HG02970 (cell line): Measurements from ENCODE around the gene EDARADD.
"Not testable (repeated sequence)": the region's sequence is repeated elsewhere in the genome, so short reads cannot be mapped to it uniquely, and the experiment has no call there.

ENCODE experiments used
- ATAC-seq: cut with Tn5 transposase; IDR thresholded peaks from one replicate; pipeline ENCODE4 v1.9.1; 2021; ENCODE audit warnings: mild to moderate bottlenecking, moderate library complexity, moderate number of reproducible peaks; ENCODE audit not compliant: unreplicated experiment, low FRiP score

Gene EDARADD

DNA sequence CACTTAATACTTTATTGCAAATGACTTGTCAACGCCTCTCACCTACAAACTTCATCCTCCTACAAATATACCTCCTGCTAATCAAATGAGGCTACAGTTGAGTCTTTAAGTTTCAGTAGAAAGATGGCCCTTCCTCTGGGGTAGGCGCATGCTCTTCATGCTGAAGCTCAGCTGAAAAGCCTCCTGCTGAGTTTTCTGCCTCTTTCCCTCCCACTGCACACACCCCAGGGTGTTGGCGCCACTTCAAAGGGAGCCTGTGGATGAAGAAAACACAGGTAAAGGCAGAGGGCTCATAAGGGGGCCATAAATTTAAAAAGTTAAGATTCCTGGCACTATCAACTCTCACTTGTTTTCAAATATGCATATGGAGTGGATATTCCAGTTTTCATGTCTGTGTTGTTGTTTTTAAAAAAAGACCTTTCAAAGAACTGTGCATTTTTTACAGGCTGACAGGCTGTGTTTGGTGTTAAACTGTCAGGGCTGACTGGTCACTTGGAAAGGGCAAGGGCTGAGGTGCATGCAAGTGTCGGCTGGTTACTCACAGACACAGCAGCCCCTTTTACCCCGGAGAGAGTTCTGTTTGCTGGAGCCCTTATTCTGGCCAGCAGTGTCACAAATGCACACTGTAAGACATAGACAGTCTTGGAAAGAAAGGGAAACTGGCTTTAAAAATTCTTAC, 86.8 kb downstream of the EDARADD start:
- no peak for ATAC-seq

DNA sequence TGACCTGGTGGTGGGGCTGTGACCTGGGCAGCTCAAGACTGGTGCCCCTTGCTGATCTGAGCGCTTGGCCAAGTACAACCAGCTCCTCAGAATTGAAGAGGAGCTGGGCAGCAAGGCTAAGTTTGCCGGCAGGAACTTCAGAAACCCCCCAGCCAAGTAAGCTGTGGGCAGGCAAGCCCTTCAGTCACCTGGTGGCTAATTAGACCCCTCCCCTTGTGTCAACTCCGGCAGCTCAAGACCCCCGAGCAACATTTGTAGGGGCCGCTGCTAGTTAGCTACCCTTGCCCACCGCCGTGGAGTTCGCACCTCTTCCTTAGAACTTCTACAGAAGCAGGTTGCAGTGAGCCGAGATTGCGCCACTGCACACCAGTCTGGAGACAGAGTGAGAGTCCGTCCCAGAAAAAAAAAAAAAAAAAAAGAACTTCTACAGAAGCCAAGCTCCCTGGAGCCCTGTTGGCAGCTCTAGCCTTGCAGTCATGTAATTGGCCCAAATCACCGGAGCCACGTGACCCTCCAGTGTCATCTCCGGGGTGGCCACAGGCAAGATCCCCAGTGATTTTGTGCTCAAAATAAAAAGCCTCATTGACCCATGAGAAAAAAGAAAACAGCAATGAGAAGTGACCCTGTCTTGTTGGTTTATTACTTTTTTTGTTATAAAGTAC, 90.4 kb downstream of the EDARADD start:
- no peak for ATAC-seq

DNA sequence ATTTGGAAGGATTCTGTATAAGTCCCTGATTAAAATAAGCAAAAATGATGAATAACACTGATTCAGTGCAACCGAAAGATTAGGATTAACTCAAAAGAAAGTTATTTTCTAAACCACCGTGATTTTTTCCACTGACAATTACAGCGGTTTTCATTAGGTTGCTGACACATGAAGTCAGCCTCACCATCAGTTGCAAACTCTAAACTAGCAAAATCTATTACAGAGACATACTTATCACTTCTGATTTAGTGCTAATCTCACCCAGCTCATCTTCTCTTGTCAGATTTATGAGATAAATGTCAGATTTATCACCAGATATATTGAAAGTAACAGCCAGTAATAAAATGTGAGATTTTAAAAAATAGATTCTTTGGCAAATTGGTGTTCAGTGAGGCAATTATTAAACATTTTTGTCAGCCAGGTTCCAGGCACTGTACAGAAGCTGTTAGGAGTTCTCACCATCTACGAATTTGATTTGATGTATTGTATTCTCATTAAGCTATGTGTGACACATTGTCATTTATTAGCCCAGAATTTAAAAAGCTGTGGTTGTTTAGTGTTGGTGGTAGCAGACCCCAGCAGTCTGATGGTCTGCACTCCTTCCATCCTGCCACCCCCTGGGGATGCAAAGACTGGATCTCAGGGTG, 92.4 kb downstream of the EDARADD start:
- ATAC-seq, result no peak

DNA sequence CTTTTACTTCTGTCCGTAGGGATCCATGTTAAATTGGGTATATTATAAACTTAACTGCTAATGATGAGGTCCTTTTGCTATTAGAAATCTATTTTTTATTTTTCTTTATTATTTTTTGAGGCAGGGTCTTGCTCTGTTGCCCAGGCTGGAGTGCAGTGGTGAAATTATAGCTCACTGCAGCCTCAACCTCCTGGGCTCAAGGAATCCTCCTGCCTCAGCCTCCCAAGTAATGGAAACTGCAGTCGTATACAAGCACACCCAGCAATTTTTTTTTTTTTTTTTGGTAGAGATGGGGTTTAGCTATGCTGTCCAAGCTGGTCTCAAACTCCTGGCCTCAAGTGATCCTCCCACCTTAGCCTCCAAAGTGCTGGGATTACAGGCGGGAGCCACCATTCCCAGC, 95.1 kb downstream of the EDARADD start:
- not testable (repeated sequence) for ATAC-seq

DNA sequence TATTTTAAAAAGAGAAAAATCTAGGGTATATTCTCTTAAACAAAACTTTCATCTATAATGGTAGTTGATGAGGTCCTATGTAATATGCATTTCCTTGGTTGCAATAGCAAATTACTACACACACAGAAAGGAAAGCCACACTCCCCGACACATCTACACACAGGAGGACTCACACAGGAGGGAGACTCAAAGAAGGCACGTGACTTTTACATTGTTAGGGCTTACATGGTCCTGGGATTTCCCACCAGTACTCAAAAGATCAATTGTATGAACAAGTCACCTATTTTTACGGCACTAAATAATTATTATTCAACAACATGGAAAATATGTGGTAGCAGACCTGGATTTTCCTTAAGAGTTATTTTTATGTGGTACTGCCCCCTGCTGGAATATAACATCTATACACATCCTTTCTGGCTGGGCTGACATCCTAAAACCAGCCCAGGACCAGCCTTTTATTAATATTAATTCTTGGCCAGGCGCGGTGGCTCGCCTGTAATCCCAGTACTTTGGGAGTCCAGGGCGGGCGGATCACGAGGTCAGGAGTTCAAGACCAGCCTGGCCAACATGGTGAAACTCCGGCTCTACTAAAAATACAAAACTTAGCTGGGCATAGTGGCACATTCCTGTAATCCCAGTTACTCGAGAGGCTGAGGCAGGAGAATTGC, 95.8 kb downstream of the EDARADD start:
- no peak for ATAC-seq

DNA sequence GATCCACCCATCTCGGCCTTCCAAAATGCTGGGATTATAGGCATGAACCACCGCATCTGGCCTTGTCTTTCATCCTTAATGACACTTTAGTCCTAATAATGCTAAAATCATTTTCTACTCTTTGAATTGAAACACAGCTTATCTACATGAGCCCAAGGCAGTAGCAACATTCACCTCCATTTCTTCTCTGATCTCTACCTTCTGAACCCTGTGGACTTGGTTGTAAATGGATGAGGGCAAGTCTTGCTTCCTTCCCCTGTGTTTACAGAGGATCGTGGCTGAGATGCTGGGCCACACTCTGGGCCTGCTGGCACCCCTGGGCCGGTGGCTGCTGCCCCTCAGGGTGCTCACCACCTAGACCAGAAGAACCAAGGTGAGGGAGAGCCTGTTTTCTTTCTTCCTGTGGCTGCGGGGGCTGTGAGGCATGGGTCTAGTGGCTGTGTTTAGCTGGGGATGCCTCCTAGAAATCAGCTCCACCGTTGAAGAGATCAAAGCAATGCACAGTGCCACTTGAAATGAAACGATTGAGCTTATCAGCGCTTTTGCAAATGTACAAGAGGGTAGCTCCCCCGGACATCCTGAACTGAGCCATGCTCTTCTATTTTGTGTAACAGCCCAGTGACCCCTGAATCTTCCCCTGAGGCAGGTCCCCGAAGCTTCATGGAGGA, 97.5 kb downstream of the EDARADD start:
- no peak for ATAC-seq

DNA sequence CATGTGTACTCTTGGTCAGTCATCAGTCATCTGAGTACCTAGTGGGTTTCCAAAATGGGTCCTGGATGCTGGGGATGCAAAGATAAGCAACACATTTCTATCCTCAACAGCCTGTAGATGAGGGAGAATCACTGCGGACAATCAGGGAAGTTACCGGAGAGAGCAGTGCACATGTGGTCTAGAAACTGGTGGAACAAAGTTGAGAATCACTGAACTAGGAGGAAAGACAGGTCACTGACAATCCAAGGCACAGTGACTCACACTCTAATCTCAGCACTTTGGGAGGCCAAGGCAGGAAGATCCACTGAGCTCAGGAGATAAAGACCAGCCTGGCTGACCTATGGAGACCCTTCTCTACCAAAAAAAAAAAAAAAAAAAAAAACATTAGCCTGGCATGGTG, 98.3 kb downstream of the EDARADD start:
- ATAC-seq, result no peak

DNA sequence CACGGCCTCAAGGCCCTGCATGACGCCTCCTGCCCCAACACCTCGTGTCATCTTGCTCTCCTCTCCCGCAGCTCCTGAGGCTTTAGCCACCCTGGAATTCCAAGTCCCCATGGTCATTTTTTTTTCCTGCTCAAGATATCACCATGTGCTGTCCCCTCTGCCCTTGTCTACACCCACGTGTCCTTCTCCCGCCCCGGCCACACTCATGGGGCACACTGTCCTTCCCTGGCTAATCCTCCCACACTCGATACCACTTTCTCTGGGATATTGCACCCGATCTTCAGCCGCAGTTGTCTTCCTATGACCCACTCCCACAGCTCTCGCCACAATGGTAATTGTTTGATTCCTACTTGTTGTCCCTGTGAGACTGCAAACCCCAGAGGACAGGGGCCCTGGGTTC, 100.0 kb downstream of the EDARADD start:
- no peak for ATAC-seq

DNA sequence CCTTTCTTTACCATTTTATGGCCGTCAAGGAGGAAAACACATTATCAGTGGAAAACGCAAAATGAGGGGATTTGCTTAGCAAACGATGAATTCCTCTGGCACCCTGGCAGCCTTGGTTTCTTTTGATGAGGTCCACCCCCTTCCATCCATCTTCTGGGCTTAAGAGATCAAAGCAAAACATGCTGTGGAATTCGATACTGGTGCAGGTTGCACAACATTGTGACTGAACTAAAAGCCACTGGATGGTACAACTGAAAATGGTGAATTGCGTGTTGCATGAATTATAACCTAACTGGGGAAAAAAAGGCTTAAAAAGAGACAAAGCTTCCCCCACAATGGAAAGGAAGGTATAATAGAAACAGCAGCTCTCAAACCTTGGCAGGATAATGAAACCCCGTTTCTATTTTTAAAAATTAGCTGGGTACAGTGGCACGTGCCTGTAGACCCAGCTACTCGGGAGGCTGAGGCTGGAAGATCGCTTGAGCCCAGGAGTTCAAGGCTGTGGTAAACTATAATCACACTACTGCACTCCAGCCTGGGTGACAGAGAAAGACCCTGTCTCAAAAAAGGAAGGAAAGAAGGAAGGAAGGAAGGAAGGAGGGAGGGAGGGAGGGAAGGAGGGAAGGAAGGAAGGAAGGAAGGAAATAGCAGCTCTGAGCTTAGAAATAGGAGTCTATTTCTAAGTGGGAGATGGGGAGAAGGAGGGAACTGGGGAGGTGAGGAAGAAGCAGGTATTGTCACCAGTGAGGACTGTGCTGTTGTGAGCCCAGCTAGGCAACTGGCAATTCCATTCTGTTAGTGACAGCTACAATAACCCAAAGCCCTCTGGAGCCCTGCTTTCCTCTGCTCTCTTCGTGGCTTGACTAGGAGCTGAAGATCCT, 100.7 kb downstream of the EDARADD start:
- no peak for ATAC-seq

DNA sequence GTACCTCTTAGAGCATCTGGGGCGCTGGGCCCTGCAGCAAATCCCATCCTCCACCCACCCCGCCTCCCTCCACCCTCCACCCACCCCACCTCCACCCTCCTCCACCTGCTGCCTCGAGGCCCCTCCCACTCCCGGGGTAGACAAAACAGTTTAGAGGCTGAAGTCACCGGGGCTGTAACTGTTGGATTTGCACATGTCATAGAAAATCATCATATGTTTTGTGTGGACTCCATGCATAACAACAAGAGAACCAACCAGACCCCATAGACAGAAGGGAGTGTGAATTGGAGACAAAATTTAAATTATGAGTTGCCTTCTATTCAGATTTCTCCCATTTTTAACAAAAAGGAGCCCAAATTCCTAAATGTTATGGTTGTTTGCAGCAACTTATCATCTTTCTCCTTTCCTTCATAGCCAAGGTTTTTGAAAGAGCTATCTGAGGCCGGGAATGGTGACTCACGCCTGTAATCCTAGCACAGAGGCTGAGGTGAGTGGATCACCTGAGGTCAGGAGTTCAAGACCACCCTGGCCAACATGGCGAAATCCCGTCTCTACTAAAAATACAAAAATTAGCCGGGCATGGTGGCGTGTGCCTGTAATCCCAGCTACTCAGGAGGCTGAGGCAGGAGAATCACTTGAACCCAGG, 101.5 kb downstream of the EDARADD start:
- ATAC-seq, result no peak

DNA sequence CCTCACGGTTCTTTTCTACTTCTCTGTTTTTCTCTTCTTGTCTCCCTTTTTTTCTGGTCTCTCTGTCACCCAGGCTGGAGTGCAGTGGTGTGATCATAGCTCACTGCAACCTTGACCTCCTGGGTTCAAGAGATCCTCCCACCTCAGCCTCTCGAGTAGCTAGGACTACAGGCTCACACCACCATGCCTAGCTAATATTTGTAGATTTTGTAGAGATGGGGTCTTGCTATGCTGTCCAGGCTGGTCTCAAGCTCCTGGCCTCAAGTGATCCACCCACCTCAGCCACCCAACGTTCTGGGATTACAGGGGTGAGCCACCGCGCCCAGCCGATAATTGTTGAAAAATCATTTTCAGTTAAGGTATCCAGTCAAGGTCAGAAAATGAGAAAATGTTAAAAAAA, 103.8 kb downstream of the EDARADD start:
- no peak for ATAC-seq

DNA sequence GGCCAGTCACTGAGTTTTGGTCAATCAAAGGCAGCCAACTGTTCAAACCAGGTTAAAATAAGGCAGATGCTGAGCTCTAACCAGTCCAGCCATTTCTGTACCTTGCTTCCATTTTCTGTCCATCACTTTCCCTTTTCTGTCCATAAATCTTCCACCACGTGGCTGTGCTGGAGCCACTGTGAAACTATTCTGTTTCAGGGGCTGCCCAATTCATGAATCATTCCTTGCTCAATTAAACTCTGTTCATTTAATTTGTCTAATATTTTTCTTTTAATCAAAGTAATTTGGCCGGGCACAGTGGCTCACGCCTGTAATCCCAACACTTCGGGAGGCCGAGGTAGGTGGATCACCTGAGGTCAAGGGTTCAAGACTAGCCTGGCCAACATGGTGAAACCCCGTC, 107.0 kb downstream of the EDARADD start:
- no peak for ATAC-seq

DNA sequence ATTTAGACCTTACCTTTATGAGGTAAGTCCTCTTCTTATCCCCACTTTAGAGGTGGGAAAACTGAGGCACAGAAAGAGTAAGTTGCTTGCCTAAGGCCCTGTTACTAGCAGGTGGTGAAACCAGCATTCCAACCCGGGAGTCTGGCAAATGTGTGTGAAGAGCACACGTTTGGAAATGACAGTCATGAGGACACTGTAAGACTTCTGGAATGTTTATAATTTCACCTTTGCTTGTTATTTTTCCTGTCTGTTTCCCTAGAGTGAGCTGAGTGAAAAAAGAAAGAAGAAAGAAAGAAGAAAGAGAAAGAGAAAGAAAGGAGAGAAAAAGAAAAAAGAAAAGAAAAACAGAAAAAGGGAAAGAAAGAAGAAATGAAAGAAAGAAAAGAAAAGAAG, 108.5 kb downstream of the EDARADD start:
- ATAC-seq, result no peak

DNA sequence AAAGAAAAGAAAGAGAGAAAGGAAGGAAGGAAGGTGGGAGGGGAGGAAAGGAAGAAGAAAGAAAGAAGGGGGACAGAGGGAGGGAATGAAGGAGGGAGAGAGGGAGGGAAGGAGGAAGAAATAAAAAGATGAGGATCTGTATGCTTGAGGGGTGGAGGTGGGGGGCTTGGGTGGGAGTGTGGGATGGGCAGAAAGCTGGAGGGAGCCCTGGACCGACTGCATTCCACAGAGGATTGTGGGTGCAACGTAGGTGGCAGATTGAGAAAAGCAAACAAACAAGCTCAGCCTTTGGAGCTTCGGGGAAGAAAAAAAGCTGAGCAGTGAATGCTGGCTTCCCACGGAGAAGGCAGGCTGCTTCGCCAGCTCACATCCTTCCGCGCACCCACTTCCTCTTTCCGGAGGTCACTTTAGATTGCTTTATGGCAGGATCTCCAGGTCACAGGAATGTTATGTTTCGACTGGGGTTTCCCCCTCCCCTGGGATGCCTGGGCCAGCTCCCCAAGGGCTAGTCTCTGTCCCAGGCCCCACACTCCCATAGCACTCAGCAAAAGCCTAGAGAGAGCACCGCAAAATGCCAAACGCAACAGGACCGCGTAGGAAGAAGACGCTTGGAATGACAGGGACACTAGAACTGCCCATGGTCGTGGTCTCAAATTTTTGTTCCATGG, 109.0 kb downstream of the EDARADD start:
- ATAC-seq, result no peak

DNA sequence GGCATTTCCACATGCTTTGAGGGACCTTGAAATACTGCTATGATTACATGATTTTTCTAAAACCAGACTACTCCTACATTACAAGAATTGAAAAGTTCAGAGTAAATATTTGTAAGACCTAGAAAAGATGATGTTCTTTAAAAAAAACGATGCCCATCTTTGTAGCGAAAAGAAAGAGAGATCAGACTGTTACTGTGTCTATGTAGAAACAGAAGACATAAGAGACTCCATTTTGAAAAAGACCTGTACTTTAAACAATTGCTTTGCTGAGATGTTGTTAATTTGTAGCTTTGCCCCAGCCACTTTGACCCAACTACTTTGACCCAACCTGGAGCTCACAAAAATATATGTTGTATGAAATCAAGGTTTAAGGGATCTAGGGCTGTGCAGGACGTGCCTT, 110.3 kb downstream of the EDARADD start:
- not testable (repeated sequence) for ATAC-seq

DNA sequence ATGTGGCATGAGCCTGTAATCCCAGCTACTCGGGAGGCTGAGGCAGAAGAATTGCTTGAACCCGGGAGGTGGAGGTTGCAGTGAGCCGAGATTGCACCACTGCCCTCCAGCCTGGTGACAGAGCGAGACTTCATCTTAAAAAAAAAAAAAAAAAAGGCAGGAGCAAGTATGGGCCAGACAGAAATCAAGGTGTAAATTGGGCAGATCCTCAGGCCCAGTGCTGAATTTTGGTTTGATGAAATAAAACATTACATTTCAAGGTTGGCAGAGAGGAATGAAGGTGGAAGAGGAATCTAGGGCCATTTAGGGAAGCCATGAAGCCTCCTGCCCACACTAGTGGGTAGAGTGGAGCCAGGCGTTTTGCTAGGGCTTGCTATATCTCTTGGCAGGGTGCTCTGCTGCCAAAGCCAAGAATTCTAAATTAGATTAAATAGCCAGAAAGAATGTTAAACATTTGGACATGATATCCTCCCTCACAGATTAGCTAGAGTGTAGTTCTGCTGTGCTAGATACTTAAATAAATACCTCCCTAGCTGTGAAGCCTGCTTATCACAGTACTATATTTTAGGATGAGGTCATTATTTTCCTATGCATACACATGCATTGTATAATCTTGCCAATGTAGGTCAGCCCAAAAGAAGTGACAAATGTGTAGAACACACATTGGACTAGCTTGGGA, 113.1 kb downstream of the EDARADD start:
- ATAC-seq, result no peak

DNA sequence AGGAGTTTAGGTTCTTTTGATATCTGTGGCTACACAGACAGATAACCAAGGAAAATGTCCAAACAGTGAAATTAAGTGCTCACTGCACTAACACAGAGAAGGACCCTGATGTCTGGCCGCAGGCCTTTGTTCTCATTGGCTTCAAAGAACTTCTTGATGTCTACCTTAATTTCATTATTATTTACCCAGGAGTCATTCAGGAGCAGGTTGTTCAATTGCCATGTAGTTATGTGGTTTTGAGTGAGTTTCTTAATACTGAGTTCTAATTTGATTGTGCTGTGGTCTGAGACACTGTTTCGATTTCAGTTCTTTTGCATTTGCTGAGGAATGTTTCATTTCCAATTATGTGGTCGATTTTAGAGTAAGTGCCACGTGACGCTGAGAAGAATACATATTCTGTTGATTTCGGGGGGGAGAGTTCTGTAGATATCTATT, 114.5 kb downstream of the EDARADD start:
- no peak for ATAC-seq

DNA sequence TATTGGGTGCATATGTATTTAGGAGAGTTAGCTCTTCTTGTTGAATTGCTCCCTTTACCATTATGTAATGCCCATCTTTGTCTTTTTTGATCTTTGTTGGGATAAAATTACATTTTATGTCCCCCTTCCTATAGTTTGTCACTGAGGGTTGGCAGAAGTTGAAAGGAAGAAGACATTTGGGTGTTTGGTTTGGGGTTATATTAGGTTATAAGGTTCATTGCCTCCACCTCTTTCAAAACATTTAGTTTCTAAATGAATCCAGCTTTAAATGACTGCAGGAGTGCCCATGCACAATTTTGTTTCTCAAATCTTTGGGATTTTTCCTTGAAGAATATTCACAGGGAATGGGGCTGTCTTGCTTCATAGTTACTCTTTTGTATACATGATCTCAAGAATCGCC, 115.1 kb downstream of the EDARADD start:
- ATAC-seq, result no peak
